Ascending aorta (tissue), 2 donors: ENCODE results near the gene UBL4B. TPM values are rescaled to one million over a fixed set of nuclear protein-coding genes. Genes with fewer than 3 reads are reported as not detected.

Experiments
- DNase-seq, 2 donors: peaks; one replicate each; pipeline ENCODE4 v3.0.0-alpha.2; 2019; ENCODE audit warnings: low spot score in 2 of 2
- H3K27ac ChIP-seq, 2 donors: fragments of 200-600 bp; sonication (generic); one replicate each; pipeline ENCODE4 v1.5.1; 2016 to 2017; ENCODE audit warnings: mild to moderate bottlenecking in 1 of 2
- H3K27me3 ChIP-seq: fragments of 200-600 bp; sonication (generic); one replicate; pipeline ENCODE4 v1.5.1; 2017
- H3K36me3 ChIP-seq, 2 donors: fragments of 200-600 bp; sonication (generic); one replicate each; pipeline ENCODE4 v1.5.1; 2016
- H3K4me1 ChIP-seq, 2 donors: fragments of 200-600 bp; sonication (generic); one replicate each; pipeline ENCODE4 v1.5.1; 2016 to 2017; ENCODE audit warnings: mild to moderate bottlenecking in 1 of 2
- H3K4me3 ChIP-seq, 2 donors: fragments of 200-600 bp; sonication (generic); one replicate each; pipeline ENCODE4 v1.5.1; 2016 to 2017; ENCODE audit warnings: mild to moderate bottlenecking in 1 of 2
- H3K9me3 ChIP-seq, 2 donors: fragments of 200-600 bp; sonication (generic); one replicate each; pipeline ENCODE4 v1.5.1; 2016
- intact Hi-C: fragments of 100-400 bp; cut with DNase I; formaldehyde crosslinking; loops from one replicate; pipeline ENCODE4 v1.15.1; 2023
- total RNA-seq: library from RNA; depleted of rRNA; stranded (reverse); fragments of >200 nt; gene quantifications from one replicate; pipeline ENCODE4 v1.1.0, GENCODE V29; 2016
- TF ChIP-seq, protein P1 (sequence below), 3 experiments: fragments of 200-600 bp in 2 of 3; fragments of 450-650 bp in 1 of 3; sonication (generic) in 2 of 3; IDR thresholded peaks; one replicate each; pipeline ENCODE4 v1.5.1; 2016 to 2019; ENCODE audit warnings: antibody characterized with exemption in 3 of 3, mild to moderate bottlenecking in 1 of 3, moderate library complexity in 1 of 3

Gene UBL4B
- total RNA-seq, 1 donor from 2014 or later, result not detected

DNA sequence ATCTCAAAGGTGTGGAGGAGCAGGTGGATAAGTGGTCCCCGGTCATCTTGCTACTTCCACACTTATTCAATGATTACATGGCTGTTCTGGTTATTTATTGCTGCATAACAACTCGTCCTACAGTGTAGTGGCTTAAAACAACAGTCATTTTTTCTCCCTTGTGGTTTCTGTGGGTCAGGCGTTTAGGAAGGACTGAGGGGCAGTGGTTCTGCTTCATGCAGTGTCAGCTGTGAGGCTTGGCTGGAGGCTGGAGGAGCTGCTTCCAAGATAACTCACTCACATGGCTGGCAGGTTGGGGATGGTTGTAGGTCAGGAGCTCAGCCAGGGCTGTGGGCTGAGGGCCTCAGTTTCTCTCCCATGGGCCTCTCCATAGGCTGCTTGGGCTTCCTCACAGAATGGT lies 32.1 kb downstream of the UBL4B start:
- no peaks in the 10 kb centered on the region for H3K27me3 ChIP-seq
- no peak for DNase-seq
- TF ChIP-seq, protein P1, sequence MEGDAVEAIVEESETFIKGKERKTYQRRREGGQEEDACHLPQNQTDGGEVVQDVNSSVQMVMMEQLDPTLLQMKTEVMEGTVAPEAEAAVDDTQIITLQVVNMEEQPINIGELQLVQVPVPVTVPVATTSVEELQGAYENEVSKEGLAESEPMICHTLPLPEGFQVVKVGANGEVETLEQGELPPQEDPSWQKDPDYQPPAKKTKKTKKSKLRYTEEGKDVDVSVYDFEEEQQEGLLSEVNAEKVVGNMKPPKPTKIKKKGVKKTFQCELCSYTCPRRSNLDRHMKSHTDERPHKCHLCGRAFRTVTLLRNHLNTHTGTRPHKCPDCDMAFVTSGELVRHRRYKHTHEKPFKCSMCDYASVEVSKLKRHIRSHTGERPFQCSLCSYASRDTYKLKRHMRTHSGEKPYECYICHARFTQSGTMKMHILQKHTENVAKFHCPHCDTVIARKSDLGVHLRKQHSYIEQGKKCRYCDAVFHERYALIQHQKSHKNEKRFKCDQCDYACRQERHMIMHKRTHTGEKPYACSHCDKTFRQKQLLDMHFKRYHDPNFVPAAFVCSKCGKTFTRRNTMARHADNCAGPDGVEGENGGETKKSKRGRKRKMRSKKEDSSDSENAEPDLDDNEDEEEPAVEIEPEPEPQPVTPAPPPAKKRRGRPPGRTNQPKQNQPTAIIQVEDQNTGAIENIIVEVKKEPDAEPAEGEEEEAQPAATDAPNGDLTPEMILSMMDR (IDR thresholded peaks at IDR 0.05), result no peak
- H3K36me3 ChIP-seq, result no peaks in the 10 kb centered on the region
- no peak overlapping the region for H3K4me3 ChIP-seq
- intact Hi-C loops, result no loop called here
- no peaks in the 10 kb centered on the region for H3K4me1 ChIP-seq
- no peak overlapping the region for H3K27ac ChIP-seq
- no peaks in the 10 kb centered on the region for H3K9me3 ChIP-seq

DNA sequence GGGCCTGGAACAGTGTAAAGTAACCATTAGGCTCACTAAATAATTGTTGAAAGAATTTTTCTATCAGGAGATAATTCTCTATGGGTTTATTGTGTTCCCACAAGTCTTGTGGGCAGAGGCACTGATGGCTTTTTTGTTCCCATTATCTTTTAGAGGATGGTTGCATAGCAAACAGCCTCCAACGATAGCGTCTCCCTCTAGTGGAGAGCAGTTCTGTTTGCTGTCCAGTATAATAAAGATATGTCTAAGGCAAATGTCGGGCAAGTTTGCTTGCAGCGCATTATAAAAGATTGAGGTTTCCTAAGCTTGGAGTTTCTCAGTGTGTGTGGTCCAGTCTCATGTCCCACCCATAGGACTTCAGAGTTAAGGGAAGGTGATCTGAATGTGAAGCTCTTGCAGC lies 36.7 kb downstream of the UBL4B start:
- peaks cover 7% of the 10 kb centered on the region for H3K27me3 ChIP-seq
- TF ChIP-seq, protein P1 (IDR thresholded peaks at IDR 0.05), result no peak
- no peak for DNase-seq
- H3K27ac ChIP-seq, result no peak overlapping the region
- H3K36me3 ChIP-seq, result no peaks in the 10 kb centered on the region
- H3K4me1 ChIP-seq, result peaks cover 0 to 3% of the 10 kb centered on the region in 2 donors
- intact Hi-C loops, result no loop called here
- H3K4me3 ChIP-seq, result no peak overlapping the region
- H3K9me3 ChIP-seq, result no peaks in the 10 kb centered on the region

DNA sequence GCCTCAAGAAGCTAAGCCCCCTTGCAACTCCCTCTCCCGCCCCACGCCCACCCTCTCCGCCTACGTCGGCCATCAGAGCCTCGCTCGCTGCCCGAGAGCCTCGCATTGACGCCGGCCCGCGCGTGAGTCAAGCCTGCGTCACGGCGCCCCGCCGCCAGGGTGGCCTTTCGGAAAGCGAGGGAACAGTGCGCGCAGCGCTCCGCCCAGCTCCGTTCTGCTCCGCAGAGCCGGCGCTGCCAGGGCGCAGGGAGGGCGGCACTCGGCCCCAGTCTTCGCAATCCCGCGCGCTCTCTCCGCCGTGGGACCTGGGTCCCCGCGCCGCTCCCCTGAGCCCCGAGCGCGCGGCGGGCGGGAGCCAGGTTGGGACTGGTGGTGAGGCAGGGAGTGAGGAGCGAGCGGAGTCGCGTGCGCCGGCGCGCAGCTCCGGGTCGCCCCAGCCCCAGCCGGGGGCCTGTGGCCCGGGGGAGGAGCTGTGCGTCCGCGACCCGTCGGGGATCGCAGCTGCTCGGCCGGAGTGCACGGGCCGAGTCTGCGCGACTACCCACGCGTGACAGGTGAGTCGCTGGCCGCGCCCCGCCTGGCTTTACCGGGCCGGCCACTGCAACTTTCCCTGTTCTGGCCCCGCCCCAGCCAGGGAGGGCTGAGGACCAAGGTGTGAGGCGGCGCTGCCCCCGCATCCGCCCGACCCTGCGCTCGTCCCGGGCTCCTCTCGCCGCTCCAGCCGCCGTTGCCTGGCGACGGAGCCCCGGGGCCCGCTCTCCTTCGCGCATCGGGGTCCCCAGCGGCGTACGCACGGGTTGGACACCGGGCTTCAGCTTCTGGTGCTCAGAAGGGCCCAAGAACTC lies 38.3 kb downstream of the UBL4B start, which contains the start of gene SLC6A17:
TSS of gene SLC6A17 (plus strand) at position 165 of the 845 bp plus-strand sequence. CDS start 16,436 bp downstream, outside the sequence.
- intact Hi-C loops, result no loop called here
- TF ChIP-seq, protein P1 (IDR thresholded peaks at IDR 0.05), result no peak
- Histone ChIP-seq H3K9me3 (no peaks in the 10 kb centered on the region), H3K4me3 (peak within 1 kb of the TSS; percentile 43 to 50), H3K4me1 (peaks cover 0 to 3% of the 10 kb centered on the region in 2 donors), H3K36me3 (no peaks in the 10 kb centered on the region), H3K27ac (no peak within 1 kb of the TSS), H3K27me3 (peaks cover 7% of the 10 kb centered on the region)
- no peak for DNase-seq

DNA sequence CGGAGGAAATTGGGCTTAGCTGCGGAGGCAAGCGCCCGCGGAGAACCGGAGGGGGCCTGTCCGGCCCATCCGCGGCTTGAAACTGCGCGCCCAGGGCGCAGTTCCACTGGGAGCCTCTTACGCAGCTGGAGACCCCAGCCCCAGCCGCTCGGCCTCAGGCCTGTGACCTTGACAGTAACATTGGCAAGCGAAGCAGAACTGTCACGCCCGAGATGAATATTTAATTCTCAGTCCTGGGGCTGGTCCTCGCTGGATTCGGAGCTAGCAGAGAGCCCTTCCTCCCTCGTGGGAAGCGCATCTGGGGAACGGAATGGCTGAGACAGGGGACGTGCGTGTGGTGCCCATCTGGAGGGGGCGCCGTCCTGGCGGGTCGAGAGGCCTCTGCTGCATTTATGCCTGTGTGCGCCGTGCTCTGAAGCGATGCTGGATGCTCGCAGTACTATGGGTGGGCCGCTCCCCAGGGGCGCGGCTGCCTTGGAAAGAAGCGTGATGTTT lies 39.0 kb downstream of the UBL4B start:
- TF ChIP-seq, protein P1 (IDR thresholded peaks at IDR 0.05), result no peak
- peak overlapping the region in 1 of 2 donors; percentile 50 for H3K4me3 ChIP-seq
- peaks cover 0 to 3% of the 10 kb centered on the region in 2 donors for H3K4me1 ChIP-seq
- no peaks in the 10 kb centered on the region for H3K9me3 ChIP-seq
- peaks cover 7% of the 10 kb centered on the region for H3K27me3 ChIP-seq
- H3K27ac ChIP-seq, result no peak overlapping the region
- intact Hi-C loops, result no loop called here
- H3K36me3 ChIP-seq, result no peaks in the 10 kb centered on the region
- DNase-seq, result no peak

DNA sequence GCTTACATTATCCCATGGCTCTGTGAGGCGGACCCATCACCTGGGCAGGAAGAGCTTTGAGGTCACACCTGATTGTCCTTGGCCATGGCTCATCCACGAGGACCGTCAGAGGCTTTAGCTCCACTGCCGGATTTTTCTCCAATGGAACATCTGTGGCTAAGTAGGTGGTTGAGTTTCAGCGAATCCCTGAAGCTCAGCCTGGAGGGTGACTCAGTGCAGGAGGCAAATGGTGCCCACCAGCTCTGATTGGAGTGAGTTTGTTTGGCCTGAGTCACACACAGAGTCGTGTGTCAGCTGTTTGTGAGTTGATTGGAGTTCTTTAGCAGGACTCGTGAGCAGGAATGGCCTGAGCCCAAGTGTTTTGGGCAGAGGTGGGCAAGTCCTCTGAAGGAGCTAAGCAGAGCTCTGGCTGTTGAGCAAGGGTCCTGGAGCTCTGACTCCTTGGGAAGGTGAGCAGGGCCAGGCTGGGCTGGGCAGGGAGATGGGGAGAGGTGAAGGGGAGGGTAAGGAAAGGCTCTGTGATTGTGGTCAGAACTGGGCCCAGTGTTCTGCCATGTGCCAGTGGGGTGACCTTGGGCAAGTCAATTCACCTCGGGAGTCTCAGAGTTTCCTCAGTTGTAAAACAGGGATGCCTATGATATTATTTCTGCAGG lies 40.0 kb downstream of the UBL4B start:
- Histone ChIP-seq H3K36me3 (no peaks in the 10 kb centered on the region), H3K9me3 (no peaks in the 10 kb centered on the region), H3K27ac (no peak overlapping the region), H3K27me3 (peaks cover 7% of the 10 kb centered on the region), H3K4me1 (peaks cover 0 to 3% of the 10 kb centered on the region in 2 donors), H3K4me3 (no peak overlapping the region)
- TF ChIP-seq, protein P1 (IDR thresholded peaks at IDR 0.05), result no peak
- intact Hi-C loops, result no loop called here
- DNase-seq, result no peak
